ENCODE data around the gene PSMD8. TPM values are rescaled to one million over a fixed set of nuclear protein-coding genes. Genes with fewer than 3 reads are reported as not detected.
"Not testable (repeated sequence)": the region's sequence is repeated elsewhere in the genome, so short reads cannot be mapped to it uniquely, and the experiment has no call there.

Gene PSMD8
- total and polyA plus RNA-seq, 8 donors, result 116 to 173 (median 128) TPM

DNA sequence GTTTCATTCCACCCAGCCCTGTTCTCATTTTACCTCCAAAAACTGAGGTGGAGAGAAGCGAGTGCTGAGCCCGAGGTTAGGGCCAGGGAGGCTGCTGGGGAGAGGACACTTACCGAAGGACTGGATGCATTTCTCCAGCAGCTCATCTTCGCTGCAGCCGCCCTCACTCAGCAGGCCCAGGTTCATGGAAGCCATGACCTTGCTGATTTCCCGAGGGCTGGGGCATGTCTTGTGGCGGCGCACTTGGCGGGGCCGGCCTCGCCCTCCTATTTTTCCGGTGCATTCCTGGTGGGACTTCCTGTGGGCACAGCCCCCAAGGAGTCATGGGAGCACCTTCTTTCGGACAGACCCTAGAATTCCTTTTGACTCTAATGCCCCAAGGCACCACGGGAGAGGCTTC lies 47.5 kb downstream of the PSMD8 start:
- Histone ChIP-seq H3K27me3 (peaks cover 0 to 23% of the 10 kb centered on the region in 2 donors), H3K27ac (no peak overlapping the region), H3K36me3 (peaks cover 0 to 24% of the 10 kb centered on the region in 2 donors), H3K4me3 (no peak overlapping the region), H3K4me1 (peaks cover 9 to 36% of the 10 kb centered on the region in 2 donors), H3K9me3 (no peaks in the 10 kb centered on the region)
- intact Hi-C loops (cut with DNase I), result no loop called here
- DNase-seq, result no peak
- TF ChIP-seq, protein P1, sequence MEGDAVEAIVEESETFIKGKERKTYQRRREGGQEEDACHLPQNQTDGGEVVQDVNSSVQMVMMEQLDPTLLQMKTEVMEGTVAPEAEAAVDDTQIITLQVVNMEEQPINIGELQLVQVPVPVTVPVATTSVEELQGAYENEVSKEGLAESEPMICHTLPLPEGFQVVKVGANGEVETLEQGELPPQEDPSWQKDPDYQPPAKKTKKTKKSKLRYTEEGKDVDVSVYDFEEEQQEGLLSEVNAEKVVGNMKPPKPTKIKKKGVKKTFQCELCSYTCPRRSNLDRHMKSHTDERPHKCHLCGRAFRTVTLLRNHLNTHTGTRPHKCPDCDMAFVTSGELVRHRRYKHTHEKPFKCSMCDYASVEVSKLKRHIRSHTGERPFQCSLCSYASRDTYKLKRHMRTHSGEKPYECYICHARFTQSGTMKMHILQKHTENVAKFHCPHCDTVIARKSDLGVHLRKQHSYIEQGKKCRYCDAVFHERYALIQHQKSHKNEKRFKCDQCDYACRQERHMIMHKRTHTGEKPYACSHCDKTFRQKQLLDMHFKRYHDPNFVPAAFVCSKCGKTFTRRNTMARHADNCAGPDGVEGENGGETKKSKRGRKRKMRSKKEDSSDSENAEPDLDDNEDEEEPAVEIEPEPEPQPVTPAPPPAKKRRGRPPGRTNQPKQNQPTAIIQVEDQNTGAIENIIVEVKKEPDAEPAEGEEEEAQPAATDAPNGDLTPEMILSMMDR (IDR thresholded peaks at IDR 0.05), result no peak
- ATAC-seq, result no peak

DNA sequence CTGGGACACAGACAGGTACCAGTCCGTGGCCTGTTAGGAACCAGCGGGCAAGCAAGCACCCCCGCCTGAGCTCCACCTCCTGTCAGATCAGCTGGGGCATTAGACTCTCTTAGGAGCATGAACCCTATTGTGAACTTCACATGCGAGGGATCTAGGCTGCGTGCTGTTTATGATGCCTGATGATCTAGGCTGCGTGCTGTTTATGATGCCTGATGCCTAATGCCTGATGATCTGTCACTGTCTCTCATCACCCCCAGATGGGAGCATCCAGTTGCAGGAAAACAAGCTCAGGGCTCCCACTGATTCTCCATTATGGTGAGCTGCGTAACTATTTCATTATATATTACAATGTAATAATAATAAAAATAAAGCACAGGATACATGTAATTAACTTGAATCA lies 48.1 kb downstream of the PSMD8 start:
- Histone ChIP-seq H3K27ac (no peak overlapping the region), H3K27me3 (peaks cover 0 to 23% of the 10 kb centered on the region in 2 donors), H3K36me3 (peaks cover 0 to 24% of the 10 kb centered on the region in 2 donors), H3K9me3 (no peaks in the 10 kb centered on the region), H3K4me3 (no peak overlapping the region), H3K4me1 (peaks cover 8 to 30% of the 10 kb centered on the region in 2 donors)
- no peak for DNase-seq
- intact Hi-C loops (cut with DNase I), result no loop called here
- TF ChIP-seq, protein P1 (IDR thresholded peaks at IDR 0.05), result no peak
- no peak for ATAC-seq

DNA sequence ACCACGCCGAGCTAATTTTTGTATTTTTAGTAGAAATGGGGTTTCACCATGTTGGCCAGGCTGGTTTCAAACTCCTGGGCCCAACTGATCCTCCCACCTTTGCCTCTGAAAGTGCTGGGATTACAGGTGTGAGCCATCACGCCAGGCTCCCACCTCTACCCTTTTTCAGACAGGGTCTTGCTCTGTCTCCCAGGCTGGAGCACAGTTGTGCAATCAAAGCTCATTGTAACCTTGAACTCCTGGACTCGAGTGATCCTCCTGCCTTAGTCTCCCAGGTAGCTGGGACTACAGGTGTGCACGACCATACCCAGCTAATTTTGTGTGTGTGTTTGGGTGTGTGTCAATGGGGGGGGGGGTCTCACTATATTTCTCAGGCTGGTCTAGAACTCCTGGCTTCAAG lies 49.9 kb downstream of the PSMD8 start:
- Histone ChIP-seq H3K4me1 (peaks cover 0 to 18% of the 10 kb centered on the region in 2 donors), H3K27me3 (peaks cover 0 to 15% of the 10 kb centered on the region in 2 donors), H3K4me3 (peak overlapping the region in 1 of 2 donors; percentile 53), H3K9me3 (no peaks in the 10 kb centered on the region), H3K36me3 (peaks cover 0 to 24% of the 10 kb centered on the region in 2 donors), H3K27ac (no peak overlapping the region)
- intact Hi-C loops (cut with DNase I), result no loop called here
- TF ChIP-seq, protein P1 (IDR thresholded peaks at IDR 0.05), result no peak
- DNase-seq, result no peak
- ATAC-seq, result no peak

DNA sequence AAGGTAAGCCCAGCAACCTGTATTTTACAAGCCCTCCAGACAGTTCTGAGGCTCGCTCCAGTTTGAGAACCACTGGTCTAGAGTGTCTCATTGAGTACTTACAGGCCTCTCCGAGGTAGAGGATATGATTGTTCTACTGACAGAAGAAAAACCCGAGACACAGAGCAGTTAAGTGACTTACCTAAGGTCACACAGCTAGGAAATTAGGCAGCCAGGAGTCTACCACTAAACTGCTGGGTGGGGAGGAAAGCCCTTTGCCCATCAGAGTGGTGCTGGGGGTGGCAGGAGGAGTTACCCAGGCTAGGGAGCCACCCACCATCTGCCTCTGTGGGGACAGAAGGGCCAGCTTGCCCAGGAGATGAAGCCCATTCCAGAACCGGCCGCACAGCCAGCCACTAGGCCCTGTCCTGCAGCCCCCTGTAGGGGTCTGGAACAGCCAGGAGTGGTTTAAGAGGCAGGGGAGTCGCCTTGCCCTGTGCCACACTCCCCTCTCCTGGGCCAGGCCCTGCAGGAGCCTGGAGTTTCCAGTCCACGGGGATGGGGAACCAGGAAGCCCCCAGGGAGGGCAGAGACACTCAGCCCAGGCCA lies 50.9 kb downstream of the PSMD8 start:
- Histone ChIP-seq H3K36me3 (peaks cover 0 to 17% of the 10 kb centered on the region in 2 donors), H3K27ac (peak overlapping the region in 1 of 2 donors; percentile 77), H3K4me3 (peak overlapping the region in 1 of 2 donors; percentile 53), H3K4me1 (peaks cover 0 to 18% of the 10 kb centered on the region in 2 donors), H3K9me3 (no peaks in the 10 kb centered on the region), H3K27me3 (peaks cover 0 to 17% of the 10 kb centered on the region in 2 donors)
- peak; percentile 22 for ATAC-seq
- intact Hi-C loops (cut with DNase I), result no loop called here
- TF ChIP-seq, protein P1 (IDR thresholded peaks at IDR 0.05), result no peak
- no peak for DNase-seq

DNA sequence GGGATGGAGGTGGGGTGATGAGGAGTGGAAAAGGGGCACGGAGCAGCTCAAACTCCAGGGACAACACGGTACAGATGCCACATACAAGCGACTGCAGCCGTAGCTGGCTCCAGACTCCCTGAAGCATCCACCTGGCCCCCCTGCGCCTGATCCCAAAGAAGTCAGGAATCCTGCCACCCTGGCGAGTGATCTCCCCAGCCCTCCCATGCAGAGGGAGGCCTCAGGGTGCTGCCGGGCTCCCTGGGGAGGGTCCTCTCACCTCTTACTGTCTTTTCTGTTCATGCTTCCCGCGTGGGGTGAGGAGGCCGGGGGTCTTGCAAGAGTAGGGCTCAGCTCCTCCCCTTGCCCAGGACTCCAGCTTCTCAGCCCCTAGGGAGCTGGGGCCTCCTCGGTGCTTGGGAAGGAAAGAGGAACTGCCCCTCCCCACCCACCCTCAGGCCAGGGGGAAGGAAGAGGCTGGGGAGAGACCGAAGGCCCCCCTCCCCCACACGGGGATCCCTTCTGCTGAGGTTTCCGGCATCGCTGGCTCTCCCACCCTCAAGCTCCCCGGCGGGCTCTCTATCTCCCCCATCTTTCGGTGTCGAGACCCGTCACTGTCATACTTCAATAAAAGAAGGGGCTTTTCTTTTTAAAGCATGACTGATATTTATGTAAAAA lies 51.6 kb downstream of the PSMD8 start, which contains the start of gene RASGRP4:
Gene RASGRP4 (minus strand): TSS at position 410 of the 657 bp plus-strand sequence. CDS start 128 bp downstream, at position 282.
- no peaks in the 10 kb centered on the region for H3K9me3 ChIP-seq
- peaks cover 0 to 23% of the 10 kb centered on the region in 2 donors for H3K27me3 ChIP-seq
- intact Hi-C loops (cut with DNase I), result no loop called here
- peak within 1 kb of the TSS in 1 of 2 donors; percentile 77 for H3K27ac ChIP-seq
- ATAC-seq (peak; percentile 78), DNase-seq (peak in 3 of 4 donors; percentile 14 to 89 (median 57))
- peaks cover 0 to 12% of the 10 kb centered on the region in 2 donors for H3K36me3 ChIP-seq
- H3K4me3 ChIP-seq, result peak within 1 kb of the TSS in 1 of 2 donors; percentile 53
- H3K4me1 ChIP-seq, result peaks cover 0 to 18% of the 10 kb centered on the region in 2 donors
- TF ChIP-seq, protein P1 (IDR thresholded peaks at IDR 0.05), result no peak

DNA sequence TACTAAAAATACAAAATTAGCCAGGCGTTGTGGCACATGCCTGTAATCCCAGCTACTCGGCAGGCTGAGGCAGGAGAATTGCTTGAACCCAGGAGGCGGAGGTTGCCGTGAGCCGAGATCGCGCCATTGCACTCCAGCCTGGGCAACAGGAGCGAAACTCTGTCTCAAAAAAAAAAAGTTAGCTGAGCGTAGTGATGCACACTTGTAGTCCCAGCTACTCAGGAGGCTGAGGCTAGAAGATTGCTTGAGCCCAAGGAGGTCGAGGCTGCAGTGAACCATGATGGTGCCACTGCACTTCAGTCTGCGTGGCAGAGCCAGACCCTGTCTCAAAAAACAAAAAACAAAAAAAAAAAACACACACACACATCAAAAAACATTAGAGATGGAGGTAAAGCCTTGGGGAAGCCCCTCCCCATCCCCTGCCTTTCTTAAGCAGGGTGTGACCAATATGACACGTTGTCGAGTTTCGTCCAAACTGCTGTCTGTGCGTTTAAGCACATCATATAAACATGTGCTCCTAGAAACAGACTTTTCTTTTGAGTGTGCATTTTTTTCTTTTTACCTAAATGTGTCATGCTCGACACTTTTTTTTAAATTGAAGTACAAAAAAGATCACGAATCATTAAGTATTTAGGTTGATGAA lies 52.8 kb downstream of the PSMD8 start:
- DNase-seq; ATAC-seq; H3K9me3 ChIP-seq; H3K4me3 ChIP-seq; H3K27ac ChIP-seq; intact Hi-C loops (cut with DNase I); H3K36me3 ChIP-seq: not testable (repeated sequence)
- H3K27me3 ChIP-seq, result peaks cover 0 to 31% of the 10 kb centered on the region in 2 donors
- peaks cover 0 to 18% of the 10 kb centered on the region in 2 donors for H3K4me1 ChIP-seq
